HEK293T (cell line): Measurements from ENCODE around the gene KIF26B.

Experiments
- BHLHE40 ChIP-seq: fragments of 450-650 bp; IDR thresholded peaks from 2 replicates; pipeline ENCODE4 v1.6.1; 2016; ENCODE audit warnings: mild to moderate bottlenecking, moderate library complexity, borderline replicate concordance
- FOXM1 ChIP-seq: fragments of 450-650 bp; IDR thresholded peaks from 2 replicates; pipeline ENCODE4 v1.6.1; 2017; ENCODE audit warnings: mild to moderate bottlenecking, borderline replicate concordance
- HDGF ChIP-seq: fragments of 450-650 bp; IDR thresholded peaks from 2 replicates; pipeline ENCODE4 v1.6.1; 2017; ENCODE audit warnings: antibody characterized with exemption, borderline replicate concordance
- LEF1 ChIP-seq: fragments of 450-650 bp; IDR thresholded peaks from 2 replicates; pipeline ENCODE4 v1.6.1; 2017; ENCODE audit warnings: mild to moderate bottlenecking, borderline replicate concordance
- NFRKB ChIP-seq: fragments of 450-650 bp; IDR thresholded peaks from 2 replicates; pipeline ENCODE4 v1.6.1; 2016; ENCODE audit warnings: mild to moderate bottlenecking, moderate library complexity
- SUZ12 ChIP-seq: fragments of 450-650 bp; IDR thresholded peaks from 2 replicates; pipeline ENCODE4 v1.6.1; 2016; ENCODE audit warnings: mild to moderate bottlenecking
- TARDBP ChIP-seq: fragments of 450-650 bp; IDR thresholded peaks from 2 replicates; pipeline ENCODE4 v1.6.1; 2016
- TF ChIP-seq, protein P1 (sequence below): fragments of 450-650 bp; IDR thresholded peaks from 2 replicates; pipeline ENCODE4 v1.6.1; 2016

DNA sequence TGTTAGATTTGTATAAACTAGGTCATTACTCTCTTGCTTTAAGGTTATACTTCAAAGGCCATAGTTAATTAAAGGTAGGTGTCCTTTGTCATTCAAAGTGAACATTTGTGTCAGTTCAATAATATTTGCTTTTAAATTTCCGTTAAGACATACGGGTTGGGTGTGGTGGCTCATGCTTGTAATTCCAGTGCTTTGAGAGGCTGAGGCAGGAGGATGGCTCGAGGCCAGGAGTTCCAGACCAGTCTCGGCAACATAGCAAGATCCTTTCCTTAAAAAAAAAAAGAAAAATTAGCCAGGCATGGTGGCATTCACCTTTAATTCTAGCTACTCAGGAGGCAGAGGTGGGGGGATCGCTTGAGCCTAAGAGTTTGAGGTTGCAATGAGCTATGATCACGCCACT is 80.4 kb downstream of the KIF26B start:
- TF ChIP-seq LEF1 (no peak), FOXM1 (no peak), SUZ12 (no peak), HDGF (no peak), NFRKB (no peak), BHLHE40 (no peak), TARDBP (no peak)
- TF ChIP-seq, protein P1, sequence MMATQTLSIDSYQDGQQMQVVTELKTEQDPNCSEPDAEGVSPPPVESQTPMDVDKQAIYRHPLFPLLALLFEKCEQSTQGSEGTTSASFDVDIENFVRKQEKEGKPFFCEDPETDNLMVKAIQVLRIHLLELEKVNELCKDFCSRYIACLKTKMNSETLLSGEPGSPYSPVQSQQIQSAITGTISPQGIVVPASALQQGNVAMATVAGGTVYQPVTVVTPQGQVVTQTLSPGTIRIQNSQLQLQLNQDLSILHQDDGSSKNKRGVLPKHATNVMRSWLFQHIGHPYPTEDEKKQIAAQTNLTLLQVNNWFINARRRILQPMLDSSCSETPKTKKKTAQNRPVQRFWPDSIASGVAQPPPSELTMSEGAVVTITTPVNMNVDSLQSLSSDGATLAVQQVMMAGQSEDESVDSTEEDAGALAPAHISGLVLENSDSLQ: no peak
